Activated naive CD8-positive, alpha-beta T cell (primary cell): ENCODE data around the gene NGFR.

ENCODE experiments used
- H3K27ac Mint-ChIP-seq: one replicate; pipeline ENCODE4 v1.8.0; 2021; ENCODE audit warnings: mixed read lengths
- H3K27me3 Mint-ChIP-seq: one replicate; pipeline ENCODE4 v1.8.0; 2021; ENCODE audit warnings: mixed read lengths
- H3K36me3 Mint-ChIP-seq: one replicate; pipeline ENCODE4 v1.8.0; 2021; ENCODE audit warnings: mixed read lengths
- H3K4me1 Mint-ChIP-seq: one replicate; pipeline ENCODE4 v1.8.0; 2021; ENCODE audit warnings: low read depth, mixed read lengths
- H3K4me3 Mint-ChIP-seq: one replicate; pipeline ENCODE4 v1.8.0; 2021; ENCODE audit warnings: mild to moderate bottlenecking, mixed read lengths
- H3K9me3 Mint-ChIP-seq: one replicate; pipeline ENCODE4 v1.8.0; 2021; ENCODE audit warnings: low read depth, mixed read lengths

Gene NGFR

GRCh38 chr17:49513641-49514040 lies 18.5 kb downstream of the NGFR start:
- Mint-ChIP-seq H3K4me3 (no peak overlapping the region), H3K27me3 (no peaks in the 10 kb centered on the region), H3K27ac (no peak overlapping the region)

GRCh38 chr17:49514071-49514721 lies 19.1 kb downstream of the NGFR start:
- Mint-ChIP-seq H3K4me3 (no peak overlapping the region), H3K4me1 (no peaks in the 10 kb centered on the region), H3K9me3 (no peaks in the 10 kb centered on the region), H3K27me3 (no peaks in the 10 kb centered on the region), H3K36me3 (no peaks in the 10 kb centered on the region), H3K27ac (no peak overlapping the region)

More at GRCh38 chr17:49513641-49514040, 18.5 kb downstream of the NGFR start:
- no peaks in the 10 kb centered on the region for H3K9me3 Mint-ChIP-seq
- H3K4me1 Mint-ChIP-seq: no peaks in the 10 kb centered on the region
- no peaks in the 10 kb centered on the region for H3K36me3 Mint-ChIP-seq

GRCh38 chr17:49515196-49515770 lies 20.2 kb downstream of the NGFR start:
- Mint-ChIP-seq H3K4me3 (no peak overlapping the region), H3K27me3 (no peaks in the 10 kb centered on the region), H3K27ac (no peak overlapping the region)

GRCh38 chr17:49516180-49516579 lies 21.1 kb downstream of the NGFR start:
- Mint-ChIP-seq H3K27ac (no peak overlapping the region), H3K36me3 (no peaks in the 10 kb centered on the region), H3K27me3 (no peaks in the 10 kb centered on the region), H3K9me3 (no peaks in the 10 kb centered on the region), H3K4me3 (no peak overlapping the region), H3K4me1 (no peaks in the 10 kb centered on the region)

More at GRCh38 chr17:49515196-49515770, 20.2 kb downstream of the NGFR start:
- H3K9me3 Mint-ChIP-seq: no peaks in the 10 kb centered on the region
- no peaks in the 10 kb centered on the region for H3K4me1 Mint-ChIP-seq
- no peaks in the 10 kb centered on the region for H3K36me3 Mint-ChIP-seq

GRCh38 chr17:49518346-49519078 lies 23.4 kb downstream of the NGFR start:
- Mint-ChIP-seq H3K4me3 (no peak overlapping the region), H3K36me3 (no peaks in the 10 kb centered on the region), H3K27ac (no peak overlapping the region), H3K27me3 (peaks cover 2% of the 10 kb centered on the region), H3K9me3 (no peaks in the 10 kb centered on the region), H3K4me1 (peaks cover 2% of the 10 kb centered on the region)

- peaks cover 3% of the 10 kb centered on the region for H3K4me1 Mint-ChIP-seq
- H3K9me3 Mint-ChIP-seq: no peaks in the 10 kb centered on the region
- H3K36me3 Mint-ChIP-seq: no peaks in the 10 kb centered on the region
- peaks cover 2% of the 10 kb centered on the region for H3K27me3 Mint-ChIP-seq
- H3K4me3 Mint-ChIP-seq: no peak overlapping the region
- no peak overlapping the region for H3K27ac Mint-ChIP-seq
These were observed 24.7 kb downstream of the NGFR start for GRCh38 chr17:49519781-49520180.

- no peaks in the 10 kb centered on the region for H3K9me3 Mint-ChIP-seq
- peaks cover 3% of the 10 kb centered on the region for H3K4me1 Mint-ChIP-seq
- H3K36me3 Mint-ChIP-seq: no peaks in the 10 kb centered on the region
- no peak overlapping the region for H3K27ac Mint-ChIP-seq
- no peak overlapping the region for H3K4me3 Mint-ChIP-seq
- peaks cover 2% of the 10 kb centered on the region for H3K27me3 Mint-ChIP-seq
These were observed 25.4 kb downstream of the NGFR start for GRCh38 chr17:49520386-49521087.

- H3K4me3 Mint-ChIP-seq: no peak overlapping the region
- H3K9me3 Mint-ChIP-seq: no peaks in the 10 kb centered on the region
- H3K27me3 Mint-ChIP-seq: peaks cover 2% of the 10 kb centered on the region
- peaks cover 3% of the 10 kb centered on the region for H3K4me1 Mint-ChIP-seq
- no peaks in the 10 kb centered on the region for H3K36me3 Mint-ChIP-seq
- no peak overlapping the region for H3K27ac Mint-ChIP-seq
These were observed 26.0 kb downstream of the NGFR start for GRCh38 chr17:49521088-49521450.

- no peak overlapping the region for H3K4me3 Mint-ChIP-seq
- no peaks in the 10 kb centered on the region for H3K36me3 Mint-ChIP-seq
- no peaks in the 10 kb centered on the region for H3K9me3 Mint-ChIP-seq
- no peak overlapping the region for H3K27ac Mint-ChIP-seq
- H3K27me3 Mint-ChIP-seq: peaks cover 2% of the 10 kb centered on the region
- peaks cover 3% of the 10 kb centered on the region for H3K4me1 Mint-ChIP-seq
These were observed 26.6 kb downstream of the NGFR start for GRCh38 chr17:49521471-49522356.

GRCh38 chr17:49522357-49522890 lies 27.3 kb downstream of the NGFR start:
- Mint-ChIP-seq H3K27me3 (peaks cover 2% of the 10 kb centered on the region), H3K27ac (no peak overlapping the region), H3K9me3 (no peaks in the 10 kb centered on the region), H3K4me1 (peaks cover 3% of the 10 kb centered on the region), H3K4me3 (no peak overlapping the region), H3K36me3 (no peaks in the 10 kb centered on the region)

- peaks cover 3% of the 10 kb centered on the region for H3K4me1 Mint-ChIP-seq
- H3K9me3 Mint-ChIP-seq: no peaks in the 10 kb centered on the region
- peak overlapping the region; percentile 35 for H3K27ac Mint-ChIP-seq
- H3K36me3 Mint-ChIP-seq: no peaks in the 10 kb centered on the region
- H3K4me3 Mint-ChIP-seq: no peak overlapping the region
- peaks cover 3% of the 10 kb centered on the region for H3K27me3 Mint-ChIP-seq
These were observed 28.1 kb downstream of the NGFR start for GRCh38 chr17:49523196-49523595.

GRCh38 chr17:49523706-49524472 lies 28.8 kb downstream of the NGFR start:
- H3K36me3 Mint-ChIP-seq: no peaks in the 10 kb centered on the region
- no peaks in the 10 kb centered on the region for H3K9me3 Mint-ChIP-seq
- peaks cover 3% of the 10 kb centered on the region for H3K27me3 Mint-ChIP-seq
- peaks cover 3% of the 10 kb centered on the region for H3K4me1 Mint-ChIP-seq
- no peak overlapping the region for H3K4me3 Mint-ChIP-seq
- no peak overlapping the region for H3K27ac Mint-ChIP-seq

GRCh38 chr17:49524473-49525359 lies 29.6 kb downstream of the NGFR start:
- Mint-ChIP-seq H3K27ac (no peak overlapping the region), H3K4me3 (no peak overlapping the region), H3K27me3 (peaks cover 5% of the 10 kb centered on the region), H3K4me1 (peaks cover 3% of the 10 kb centered on the region), H3K9me3 (no peaks in the 10 kb centered on the region), H3K36me3 (no peaks in the 10 kb centered on the region)
